GM12878 (cell line): ENCODE results near the gene NFE2L3. TPM values are rescaled to one million over a fixed set of nuclear protein-coding genes. Genes with fewer than 3 reads are reported as not detected.

Experiments
- KAT2A ChIP-seq: conservative IDR thresholded peaks from 2 replicates; pipeline ENCODE4 v1.6.1; 2011; ENCODE audit warnings: low read depth, low read length; ENCODE audit not compliant: control insufficient read depth
- MYC ChIP-seq: IDR thresholded peaks from 2 replicates; pipeline ENCODE4 v1.6.1; 2011; ENCODE audit warnings: mild to moderate bottlenecking, low read length, moderate library complexity, inconsistent platforms; ENCODE audit not compliant: insufficient read depth, insufficient replicate concordance, insufficient read length, severe bottlenecking
- POLR2AphosphoS2 ChIP-seq: IDR thresholded peaks from 2 replicates; pipeline ENCODE4 v1.6.1; 2011; ENCODE audit warnings: low read depth, mild to moderate bottlenecking, low read length, improper control_type of control experiment, moderate library complexity
- SMAD1 ChIP-seq: fragments of 450-650 bp; IDR thresholded peaks from 2 replicates; pipeline ENCODE4 v1.6.1; 2018; ENCODE audit warnings: mild to moderate bottlenecking, low read depth; ENCODE audit not compliant: partially characterized antibody
- WRNIP1 ChIP-seq: IDR thresholded peaks from 2 replicates; pipeline ENCODE4 v1.6.1; 2011; ENCODE audit warnings: low read depth, low read length, improper control_type of control experiment, borderline replicate concordance
- polyA plus RNA-seq, 11 experiments: library from polyadenylated mRNA; depleted of rRNA in 4 of 11; unstranded in 6 of 11; stranded (reverse) in 5 of 11; fragments of >200 nt; fragmentation: Nextera tagmentation in 4 of 11; fragmentation: Illumina TruSeq in 1 of 11; extraction: Ambion mirVana in 4 of 11; extraction: Trizol in 1 of 11; gene quantifications; 1 replicate in 1 of 11; 2 replicates in 10 of 11; pipeline versions ENCODE4 v1.2.1 to v1.2.3, GENCODE V29; 2011 to 2016; ENCODE audit warnings: inconsistent platforms in 2 of 11, missing spikeins in 2 of 11, low read depth in 1 of 11
- total RNA-seq, 4 experiments: library from RNA; depleted of rRNA in 3 of 4; stranded (reverse); fragments of >200 nt in 3 of 4; fragmentation: Illumina TruSeq in 1 of 4; extraction: Trizol in 1 of 4; gene quantifications; 2 replicates each; pipeline versions ENCODE4 v1.2.1 to v1.2.3, GENCODE V29; 2013 to 2021
- TF ChIP-seq, protein P1 (sequence below): fragments of 450-650 bp; conservative IDR thresholded peaks from 2 replicates; pipeline ENCODE4 v1.6.1; 2017; ENCODE audit warnings: mild to moderate bottlenecking, moderate library complexity
- TF ChIP-seq, protein P2 (sequence below): fragments of 450-650 bp; IDR thresholded peaks from 2 replicates; pipeline ENCODE4 v1.6.1; 2017; ENCODE audit warnings: mild to moderate bottlenecking, moderate library complexity
- TF ChIP-seq, protein P3 (sequence below): fragments of 450-650 bp; IDR thresholded peaks from 2 replicates; pipeline ENCODE4 v1.6.1; 2017; ENCODE audit warnings: antibody characterized with exemption, mild to moderate bottlenecking, moderate library complexity
- TF ChIP-seq, protein P4 (sequence below), 3 experiments: IDR thresholded peaks in 2 of 3; conservative IDR thresholded peaks in 1 of 3; 2 replicates each; pipeline ENCODE4 v1.5.1; 2011; ENCODE audit warnings: low read depth in 3 of 3, low read length in 3 of 3, mild to moderate bottlenecking in 3 of 3, control low read depth in 2 of 3, moderate library complexity in 2 of 3, inconsistent platforms in 1 of 3, mixed read lengths in 1 of 3; ENCODE audit not compliant: control insufficient read depth in 2 of 3, insufficient read depth in 1 of 3; ENCODE audit errors: extremely low read depth in 1 of 3
- TF ChIP-seq, protein P5 (sequence below): fragments of 450-650 bp; IDR thresholded peaks from 2 replicates; pipeline ENCODE4 v1.6.1; 2017; ENCODE audit warnings: mild to moderate bottlenecking, moderate library complexity

Gene NFE2L3
- total and polyA plus RNA-seq, 10 of the 15 experiments (the other 5 are each of a cell fraction or from before 2014, with no cell fraction given) = 4.4 to 34.9 (median 13.0) TPM

DNA sequence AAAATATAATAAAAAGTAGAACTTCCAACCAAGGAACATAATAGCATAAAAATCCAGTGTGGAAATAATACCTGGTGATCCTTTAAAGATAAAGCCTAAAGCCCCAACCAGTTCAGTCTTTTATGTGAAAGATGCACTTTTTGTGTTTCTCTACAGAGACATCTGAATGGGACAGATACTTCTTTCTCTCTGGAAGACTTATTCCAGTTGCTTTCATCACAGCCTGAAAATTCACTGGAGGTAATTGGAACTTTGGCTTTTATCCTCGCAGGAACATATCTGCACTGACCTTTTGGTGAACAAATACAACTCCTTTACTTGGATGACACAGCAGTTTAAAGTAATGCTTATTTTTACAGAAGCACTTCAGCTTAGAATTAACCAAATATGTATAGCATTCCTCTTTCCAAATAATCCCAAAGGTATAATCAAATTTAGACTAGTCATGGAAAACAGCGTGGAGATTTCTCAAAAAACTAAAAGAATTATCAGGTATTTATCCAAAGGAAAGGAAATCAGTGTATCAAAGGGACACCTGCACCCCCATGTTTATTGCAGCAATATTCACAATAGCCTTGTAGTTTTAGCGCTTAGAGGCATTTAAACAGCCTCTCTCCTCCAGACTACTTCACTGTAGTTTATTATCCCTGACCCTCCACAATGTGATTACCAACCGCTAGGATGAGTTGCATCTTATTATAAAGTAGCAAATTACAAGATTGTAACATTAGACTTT, 31.7 kb downstream of the NFE2L3 start (continued):
- TF ChIP-seq, protein P1, sequence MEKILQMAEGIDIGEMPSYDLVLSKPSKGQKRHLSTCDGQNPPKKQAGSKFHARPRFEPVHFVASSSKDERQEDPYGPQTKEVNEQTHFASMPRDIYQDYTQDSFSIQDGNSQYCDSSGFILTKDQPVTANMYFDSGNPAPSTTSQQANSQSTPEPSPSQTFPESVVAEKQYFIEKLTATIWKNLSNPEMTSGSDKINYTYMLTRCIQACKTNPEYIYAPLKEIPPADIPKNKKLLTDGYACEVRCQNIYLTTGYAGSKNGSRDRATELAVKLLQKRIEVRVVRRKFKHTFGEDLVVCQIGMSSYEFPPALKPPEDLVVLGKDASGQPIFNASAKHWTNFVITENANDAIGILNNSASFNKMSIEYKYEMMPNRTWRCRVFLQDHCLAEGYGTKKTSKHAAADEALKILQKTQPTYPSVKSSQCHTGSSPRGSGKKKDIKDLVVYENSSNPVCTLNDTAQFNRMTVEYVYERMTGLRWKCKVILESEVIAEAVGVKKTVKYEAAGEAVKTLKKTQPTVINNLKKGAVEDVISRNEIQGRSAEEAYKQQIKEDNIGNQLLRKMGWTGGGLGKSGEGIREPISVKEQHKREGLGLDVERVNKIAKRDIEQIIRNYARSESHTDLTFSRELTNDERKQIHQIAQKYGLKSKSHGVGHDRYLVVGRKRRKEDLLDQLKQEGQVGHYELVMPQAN = no peak
- peak; percentile 53; the same call in 1 of the 2 replicates for TF ChIP-seq POLR2AphosphoS2
- no peak for TF ChIP-seq WRNIP1
- TF ChIP-seq, protein P2, sequence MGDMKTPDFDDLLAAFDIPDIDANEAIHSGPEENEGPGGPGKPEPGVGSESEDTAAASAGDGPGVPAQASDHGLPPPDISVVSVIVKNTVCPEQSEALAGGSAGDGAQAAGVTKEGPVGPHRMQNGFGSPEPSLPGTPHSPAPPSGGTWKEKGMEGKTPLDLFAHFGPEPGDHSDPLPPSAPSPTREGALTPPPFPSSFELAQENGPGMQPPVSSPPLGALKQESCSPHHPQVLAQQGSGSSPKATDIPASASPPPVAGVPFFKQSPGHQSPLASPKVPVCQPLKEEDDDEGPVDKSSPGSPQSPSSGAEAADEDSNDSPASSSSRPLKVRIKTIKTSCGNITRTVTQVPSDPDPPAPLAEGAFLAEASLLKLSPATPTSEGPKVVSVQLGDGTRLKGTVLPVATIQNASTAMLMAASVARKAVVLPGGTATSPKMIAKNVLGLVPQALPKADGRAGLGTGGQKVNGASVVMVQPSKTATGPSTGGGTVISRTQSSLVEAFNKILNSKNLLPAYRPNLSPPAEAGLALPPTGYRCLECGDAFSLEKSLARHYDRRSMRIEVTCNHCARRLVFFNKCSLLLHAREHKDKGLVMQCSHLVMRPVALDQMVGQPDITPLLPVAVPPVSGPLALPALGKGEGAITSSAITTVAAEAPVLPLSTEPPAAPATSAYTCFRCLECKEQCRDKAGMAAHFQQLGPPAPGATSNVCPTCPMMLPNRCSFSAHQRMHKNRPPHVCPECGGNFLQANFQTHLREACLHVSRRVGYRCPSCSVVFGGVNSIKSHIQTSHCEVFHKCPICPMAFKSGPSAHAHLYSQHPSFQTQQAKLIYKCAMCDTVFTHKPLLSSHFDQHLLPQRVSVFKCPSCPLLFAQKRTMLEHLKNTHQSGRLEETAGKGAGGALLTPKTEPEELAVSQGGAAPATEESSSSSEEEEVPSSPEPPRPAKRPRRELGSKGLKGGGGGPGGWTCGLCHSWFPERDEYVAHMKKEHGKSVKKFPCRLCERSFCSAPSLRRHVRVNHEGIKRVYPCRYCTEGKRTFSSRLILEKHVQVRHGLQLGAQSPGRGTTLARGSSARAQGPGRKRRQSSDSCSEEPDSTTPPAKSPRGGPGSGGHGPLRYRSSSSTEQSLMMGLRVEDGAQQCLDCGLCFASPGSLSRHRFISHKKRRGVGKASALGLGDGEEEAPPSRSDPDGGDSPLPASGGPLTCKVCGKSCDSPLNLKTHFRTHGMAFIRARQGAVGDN = no peak
- TF ChIP-seq KAT2A = no peak
- TF ChIP-seq, protein P3, sequence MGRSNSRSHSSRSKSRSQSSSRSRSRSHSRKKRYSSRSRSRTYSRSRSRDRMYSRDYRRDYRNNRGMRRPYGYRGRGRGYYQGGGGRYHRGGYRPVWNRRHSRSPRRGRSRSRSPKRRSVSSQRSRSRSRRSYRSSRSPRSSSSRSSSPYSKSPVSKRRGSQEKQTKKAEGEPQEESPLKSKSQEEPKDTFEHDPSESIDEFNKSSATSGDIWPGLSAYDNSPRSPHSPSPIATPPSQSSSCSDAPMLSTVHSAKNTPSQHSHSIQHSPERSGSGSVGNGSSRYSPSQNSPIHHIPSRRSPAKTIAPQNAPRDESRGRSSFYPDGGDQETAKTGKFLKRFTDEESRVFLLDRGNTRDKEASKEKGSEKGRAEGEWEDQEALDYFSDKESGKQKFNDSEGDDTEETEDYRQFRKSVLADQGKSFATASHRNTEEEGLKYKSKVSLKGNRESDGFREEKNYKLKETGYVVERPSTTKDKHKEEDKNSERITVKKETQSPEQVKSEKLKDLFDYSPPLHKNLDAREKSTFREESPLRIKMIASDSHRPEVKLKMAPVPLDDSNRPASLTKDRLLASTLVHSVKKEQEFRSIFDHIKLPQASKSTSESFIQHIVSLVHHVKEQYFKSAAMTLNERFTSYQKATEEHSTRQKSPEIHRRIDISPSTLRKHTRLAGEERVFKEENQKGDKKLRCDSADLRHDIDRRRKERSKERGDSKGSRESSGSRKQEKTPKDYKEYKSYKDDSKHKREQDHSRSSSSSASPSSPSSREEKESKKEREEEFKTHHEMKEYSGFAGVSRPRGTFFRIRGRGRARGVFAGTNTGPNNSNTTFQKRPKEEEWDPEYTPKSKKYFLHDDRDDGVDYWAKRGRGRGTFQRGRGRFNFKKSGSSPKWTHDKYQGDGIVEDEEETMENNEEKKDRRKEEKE = no peak
- TF ChIP-seq, protein P4, sequence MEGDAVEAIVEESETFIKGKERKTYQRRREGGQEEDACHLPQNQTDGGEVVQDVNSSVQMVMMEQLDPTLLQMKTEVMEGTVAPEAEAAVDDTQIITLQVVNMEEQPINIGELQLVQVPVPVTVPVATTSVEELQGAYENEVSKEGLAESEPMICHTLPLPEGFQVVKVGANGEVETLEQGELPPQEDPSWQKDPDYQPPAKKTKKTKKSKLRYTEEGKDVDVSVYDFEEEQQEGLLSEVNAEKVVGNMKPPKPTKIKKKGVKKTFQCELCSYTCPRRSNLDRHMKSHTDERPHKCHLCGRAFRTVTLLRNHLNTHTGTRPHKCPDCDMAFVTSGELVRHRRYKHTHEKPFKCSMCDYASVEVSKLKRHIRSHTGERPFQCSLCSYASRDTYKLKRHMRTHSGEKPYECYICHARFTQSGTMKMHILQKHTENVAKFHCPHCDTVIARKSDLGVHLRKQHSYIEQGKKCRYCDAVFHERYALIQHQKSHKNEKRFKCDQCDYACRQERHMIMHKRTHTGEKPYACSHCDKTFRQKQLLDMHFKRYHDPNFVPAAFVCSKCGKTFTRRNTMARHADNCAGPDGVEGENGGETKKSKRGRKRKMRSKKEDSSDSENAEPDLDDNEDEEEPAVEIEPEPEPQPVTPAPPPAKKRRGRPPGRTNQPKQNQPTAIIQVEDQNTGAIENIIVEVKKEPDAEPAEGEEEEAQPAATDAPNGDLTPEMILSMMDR (IDR thresholded peaks at IDR 0.05 in 2 of 3, conservative IDR thresholded peaks at IDR 0.05 in 1 of 3; ENCODE audit: control insufficient read depth in 2 of 3, extremely low read depth in 1 of 3, insufficient read depth in 1 of 3, low read depth in 3 of 3, low read length in 3 of 3) = no peak
- TF ChIP-seq MYC = no peak
- TF ChIP-seq, protein P5, sequence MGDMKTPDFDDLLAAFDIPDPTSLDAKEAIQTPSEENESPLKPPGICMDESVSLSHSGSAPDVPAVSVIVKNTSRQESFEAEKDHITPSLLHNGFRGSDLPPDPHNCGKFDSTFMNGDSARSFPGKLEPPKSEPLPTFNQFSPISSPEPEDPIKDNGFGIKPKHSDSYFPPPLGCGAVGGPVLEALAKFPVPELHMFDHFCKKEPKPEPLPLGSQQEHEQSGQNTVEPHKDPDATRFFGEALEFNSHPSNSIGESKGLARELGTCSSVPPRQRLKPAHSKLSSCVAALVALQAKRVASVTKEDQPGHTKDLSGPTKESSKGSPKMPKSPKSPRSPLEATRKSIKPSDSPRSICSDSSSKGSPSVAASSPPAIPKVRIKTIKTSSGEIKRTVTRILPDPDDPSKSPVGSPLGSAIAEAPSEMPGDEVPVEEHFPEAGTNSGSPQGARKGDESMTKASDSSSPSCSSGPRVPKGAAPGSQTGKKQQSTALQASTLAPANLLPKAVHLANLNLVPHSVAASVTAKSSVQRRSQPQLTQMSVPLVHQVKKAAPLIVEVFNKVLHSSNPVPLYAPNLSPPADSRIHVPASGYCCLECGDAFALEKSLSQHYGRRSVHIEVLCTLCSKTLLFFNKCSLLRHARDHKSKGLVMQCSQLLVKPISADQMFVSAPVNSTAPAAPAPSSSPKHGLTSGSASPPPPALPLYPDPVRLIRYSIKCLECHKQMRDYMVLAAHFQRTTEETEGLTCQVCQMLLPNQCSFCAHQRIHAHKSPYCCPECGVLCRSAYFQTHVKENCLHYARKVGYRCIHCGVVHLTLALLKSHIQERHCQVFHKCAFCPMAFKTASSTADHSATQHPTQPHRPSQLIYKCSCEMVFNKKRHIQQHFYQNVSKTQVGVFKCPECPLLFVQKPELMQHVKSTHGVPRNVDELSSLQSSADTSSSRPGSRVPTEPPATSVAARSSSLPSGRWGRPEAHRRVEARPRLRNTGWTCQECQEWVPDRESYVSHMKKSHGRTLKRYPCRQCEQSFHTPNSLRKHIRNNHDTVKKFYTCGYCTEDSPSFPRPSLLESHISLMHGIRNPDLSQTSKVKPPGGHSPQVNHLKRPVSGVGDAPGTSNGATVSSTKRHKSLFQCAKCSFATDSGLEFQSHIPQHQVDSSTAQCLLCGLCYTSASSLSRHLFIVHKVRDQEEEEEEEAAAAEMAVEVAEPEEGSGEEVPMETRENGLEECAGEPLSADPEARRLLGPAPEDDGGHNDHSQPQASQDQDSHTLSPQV = no peak
- no peak for TF ChIP-seq SMAD1
